Measurements from ENCODE around the gene IDS.
"Not testable (repeated sequence)": the region's sequence is repeated elsewhere in the genome, so short reads cannot be mapped to it uniquely, and the experiment has no call there.

IDS gene, protein sequence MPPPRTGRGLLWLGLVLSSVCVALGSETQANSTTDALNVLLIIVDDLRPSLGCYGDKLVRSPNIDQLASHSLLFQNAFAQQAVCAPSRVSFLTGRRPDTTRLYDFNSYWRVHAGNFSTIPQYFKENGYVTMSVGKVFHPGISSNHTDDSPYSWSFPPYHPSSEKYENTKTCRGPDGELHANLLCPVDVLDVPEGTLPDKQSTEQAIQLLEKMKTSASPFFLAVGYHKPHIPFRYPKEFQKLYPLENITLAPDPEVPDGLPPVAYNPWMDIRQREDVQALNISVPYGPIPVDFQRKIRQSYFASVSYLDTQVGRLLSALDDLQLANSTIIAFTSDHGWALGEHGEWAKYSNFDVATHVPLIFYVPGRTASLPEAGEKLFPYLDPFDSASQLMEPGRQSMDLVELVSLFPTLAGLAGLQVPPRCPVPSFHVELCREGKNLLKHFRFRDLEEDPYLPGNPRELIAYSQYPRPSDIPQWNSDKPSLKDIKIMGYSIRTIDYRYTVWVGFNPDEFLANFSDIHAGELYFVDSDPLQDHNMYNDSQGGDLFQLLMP

DNA sequence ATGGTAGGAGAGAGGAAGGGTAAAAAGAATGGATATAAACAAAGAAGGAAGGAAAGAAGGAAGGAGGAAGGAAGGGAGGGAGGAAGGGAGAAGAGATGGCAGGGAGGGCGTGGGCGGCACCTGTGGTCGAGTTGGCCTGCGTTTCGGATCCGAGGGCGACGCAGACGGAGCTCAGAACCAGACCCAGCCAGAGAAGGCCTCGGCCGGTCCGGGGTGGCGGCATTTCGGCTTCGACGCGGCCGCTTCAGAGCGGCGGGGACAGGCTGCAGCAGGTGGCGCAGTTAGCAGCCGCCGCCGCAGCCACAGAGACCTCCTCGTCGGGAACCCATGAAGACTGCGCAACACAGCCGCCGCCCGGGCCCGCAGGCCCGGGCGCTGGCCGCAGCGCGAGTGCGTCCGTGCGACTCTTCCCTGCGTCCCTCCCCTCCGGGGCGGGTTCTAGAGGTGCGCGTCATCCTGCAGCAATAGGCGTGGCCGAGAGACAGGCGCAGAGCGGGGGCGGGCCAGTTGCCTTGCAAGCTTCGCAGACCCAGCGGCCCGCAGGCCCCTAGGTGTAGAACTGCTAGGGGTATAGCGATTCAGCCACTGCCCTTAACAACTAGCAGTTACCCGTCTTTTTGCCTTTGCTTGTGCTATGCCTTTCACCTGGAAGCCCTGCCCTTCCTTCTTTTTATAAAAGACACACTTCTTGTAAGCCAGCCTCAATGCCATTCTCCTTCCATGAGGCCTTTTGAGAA, at the start of gene IDS:
IDS (minus strand) TSS at position 392 of the 737 bp plus-strand sequence; CDS start at position 223, 169 bp downstream.
- DNase-seq: peak; percentile 18 to 74 (median 58)

DNA sequence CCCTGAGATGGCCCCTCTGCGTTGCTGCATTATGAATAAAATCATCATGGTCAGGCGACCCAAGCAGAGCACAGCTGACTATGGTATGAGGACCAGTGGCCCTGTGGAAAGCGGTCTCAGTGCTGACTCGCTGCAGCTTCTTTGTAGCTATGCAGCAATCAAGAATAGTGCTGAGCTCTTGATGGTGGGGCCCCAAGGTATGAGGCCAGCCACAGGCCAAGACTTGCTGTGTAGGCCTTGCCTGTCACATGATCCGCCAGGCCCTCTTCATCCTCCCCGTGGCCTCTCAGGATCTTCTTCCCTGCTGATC, 46.8 kb upstream of the IDS start:
- not testable (repeated sequence) for DNase-seq

DNA sequence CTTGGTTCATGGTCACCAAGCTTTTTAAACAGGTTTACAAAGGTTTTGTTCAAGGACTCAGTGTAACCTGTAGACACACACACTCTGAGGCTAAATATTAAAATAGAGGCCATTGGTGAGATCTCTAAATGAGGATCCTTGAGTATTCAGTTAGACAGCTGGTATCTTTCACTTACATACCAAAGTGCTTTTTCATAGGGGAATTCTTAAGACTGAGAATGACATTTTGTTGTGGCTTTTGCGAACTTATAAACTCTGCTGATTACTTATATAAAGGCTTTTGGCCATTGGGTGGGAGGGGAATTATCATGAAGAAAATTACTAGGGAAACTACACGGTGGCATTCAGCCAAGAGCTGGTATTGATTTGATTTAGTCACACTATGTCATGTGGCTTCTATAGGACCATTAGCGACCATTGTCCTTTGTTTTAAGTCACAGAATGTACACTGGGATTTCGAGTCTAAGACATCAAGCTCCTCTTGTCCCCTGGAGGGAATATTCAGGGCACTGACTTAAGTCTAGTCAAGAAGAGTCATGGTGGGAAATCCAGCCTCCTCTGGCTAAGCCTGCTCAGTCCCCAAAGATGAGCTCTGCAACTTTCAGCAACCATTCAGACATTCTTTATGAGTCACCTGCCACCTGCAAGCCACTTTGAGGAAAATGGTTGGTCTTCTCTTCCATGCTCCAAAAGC, 46.3 kb upstream of the IDS start:
- not testable (repeated sequence) for DNase-seq

DNA sequence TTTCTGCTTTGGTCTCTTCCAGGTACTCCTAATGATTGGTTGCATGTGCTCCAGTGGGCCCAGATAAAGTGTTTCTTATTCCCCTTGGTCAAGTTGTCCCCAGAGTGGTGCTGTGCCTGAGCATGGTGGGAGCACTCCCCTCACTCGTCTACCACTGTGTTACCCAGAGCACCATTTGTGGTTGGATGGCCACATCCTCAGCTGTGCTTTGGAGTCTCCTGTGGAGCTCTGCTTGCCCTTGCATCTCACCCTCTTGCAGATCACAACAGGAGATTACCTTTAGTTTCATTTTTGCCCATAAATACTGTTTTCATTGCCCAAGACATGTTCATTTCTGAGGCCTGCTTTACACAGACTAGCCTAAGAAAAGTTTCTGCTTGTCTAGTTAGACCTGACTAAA, 45.3 kb upstream of the IDS start:
- DNase-seq: not testable (repeated sequence)

DNA sequence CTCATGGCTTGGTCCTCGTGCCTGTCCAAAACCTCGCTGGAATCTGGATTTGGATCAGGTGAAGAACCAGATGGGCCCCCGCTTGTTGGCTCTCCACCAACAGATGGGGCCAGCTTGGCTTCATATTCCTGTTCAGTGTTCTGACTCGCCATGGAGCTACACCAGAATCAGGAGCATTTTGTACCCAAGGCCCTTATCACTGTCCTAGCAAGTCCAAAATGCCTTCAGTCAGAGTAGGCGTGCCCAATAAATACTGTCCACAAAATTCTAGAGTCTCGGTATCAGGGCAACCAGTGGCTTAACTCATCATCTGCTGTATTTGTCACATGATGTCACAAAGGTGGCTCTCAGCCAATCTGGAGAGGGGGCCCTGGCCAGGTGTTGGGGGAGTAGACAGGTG, 44.6 kb upstream of the IDS start, which contains the start of gene HSFX3:
HSFX3 (minus strand) TSS at position 224 of the 400 bp plus-strand sequence; CDS start at position 152, 72 bp downstream.
- not testable (repeated sequence) for DNase-seq

DNA sequence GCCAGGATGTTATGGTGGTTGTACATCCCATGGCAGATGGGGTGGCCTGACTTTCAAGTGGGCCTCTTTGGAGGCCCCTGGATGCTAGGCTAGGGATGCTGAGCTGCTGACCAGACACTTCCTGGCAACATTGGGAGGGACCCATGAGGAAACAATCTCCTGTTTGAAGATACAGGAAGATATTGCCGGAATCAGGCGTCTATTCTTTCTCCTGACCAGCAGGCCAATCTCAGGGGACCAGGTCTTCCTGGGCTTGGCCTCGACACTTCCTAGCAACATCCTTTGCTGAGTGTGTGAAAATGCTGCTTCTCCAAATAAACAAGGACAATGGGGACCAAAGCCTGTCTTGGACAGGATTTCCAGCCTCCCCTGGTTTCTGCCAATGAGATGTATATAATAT, 42.7 kb upstream of the IDS start:
- DNase-seq: not testable (repeated sequence)

DNA sequence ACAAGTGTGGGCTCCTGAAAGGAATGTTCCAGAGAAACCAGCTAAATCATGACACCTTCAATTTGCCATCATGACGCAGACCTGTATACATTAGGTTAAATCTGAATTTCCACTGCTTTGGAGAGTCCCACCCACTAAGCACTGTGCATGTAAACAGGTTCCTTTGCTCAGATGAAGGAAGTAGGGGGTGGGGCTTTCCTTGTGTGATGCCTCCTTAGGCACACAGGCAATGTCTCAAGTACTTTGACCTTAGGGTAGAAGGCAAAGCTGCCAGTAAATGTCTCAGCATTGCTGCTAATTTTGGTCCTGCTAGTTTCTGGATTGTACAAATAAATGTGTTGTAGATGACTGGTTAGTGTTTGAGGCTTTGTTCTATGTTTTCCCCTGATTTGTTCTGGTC, 41.9 kb upstream of the IDS start:
- DNase-seq: not testable (repeated sequence)

DNA sequence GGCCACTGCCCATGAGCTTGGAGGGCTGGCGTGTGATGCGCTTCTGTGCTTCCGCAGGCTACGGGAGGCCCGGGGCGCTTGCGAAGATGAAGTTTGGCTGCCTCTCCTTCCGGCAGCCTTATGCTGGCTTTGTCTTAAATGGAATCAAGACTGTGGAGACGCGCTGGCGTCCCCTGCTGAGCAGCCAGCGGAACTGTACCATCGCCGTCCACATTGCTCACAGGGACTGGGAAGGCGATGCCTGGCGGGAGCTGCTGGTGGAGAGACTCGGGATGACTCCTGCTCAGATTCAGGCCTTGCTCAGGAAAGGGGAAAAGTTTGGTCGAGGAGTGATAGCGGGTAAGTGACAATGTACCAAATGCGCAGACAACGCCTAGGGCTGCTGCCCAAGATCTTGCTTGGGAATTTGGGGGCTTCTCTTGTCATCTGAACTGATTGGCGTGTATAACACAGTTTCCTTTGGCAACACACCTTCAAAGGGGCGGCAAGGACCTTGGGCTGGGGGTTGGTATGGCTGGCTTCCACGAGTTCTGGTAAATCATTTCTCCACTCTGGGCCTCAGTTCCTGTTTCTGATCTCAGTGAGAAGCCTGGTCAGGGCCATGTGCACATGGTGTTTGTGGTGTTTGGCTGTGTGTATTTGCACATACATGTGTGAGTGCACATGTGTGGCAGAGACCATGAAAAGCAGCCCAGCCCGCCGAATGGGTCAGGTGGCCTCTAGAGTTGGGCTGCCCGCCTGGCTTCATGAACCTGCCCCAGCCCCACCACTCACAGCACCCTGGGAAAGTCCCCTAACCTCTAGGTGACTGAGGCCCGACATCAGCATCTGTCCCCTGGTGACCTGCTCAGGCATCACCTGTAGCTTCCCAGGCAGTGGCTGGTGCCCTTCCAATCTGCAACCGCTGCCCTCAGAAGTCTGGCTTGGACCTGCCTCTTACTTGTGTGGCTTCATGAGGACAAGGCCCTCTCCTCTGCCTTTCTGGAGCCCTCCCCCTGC, 40.7 kb upstream of the IDS start:
- not testable (repeated sequence) for DNase-seq

DNA sequence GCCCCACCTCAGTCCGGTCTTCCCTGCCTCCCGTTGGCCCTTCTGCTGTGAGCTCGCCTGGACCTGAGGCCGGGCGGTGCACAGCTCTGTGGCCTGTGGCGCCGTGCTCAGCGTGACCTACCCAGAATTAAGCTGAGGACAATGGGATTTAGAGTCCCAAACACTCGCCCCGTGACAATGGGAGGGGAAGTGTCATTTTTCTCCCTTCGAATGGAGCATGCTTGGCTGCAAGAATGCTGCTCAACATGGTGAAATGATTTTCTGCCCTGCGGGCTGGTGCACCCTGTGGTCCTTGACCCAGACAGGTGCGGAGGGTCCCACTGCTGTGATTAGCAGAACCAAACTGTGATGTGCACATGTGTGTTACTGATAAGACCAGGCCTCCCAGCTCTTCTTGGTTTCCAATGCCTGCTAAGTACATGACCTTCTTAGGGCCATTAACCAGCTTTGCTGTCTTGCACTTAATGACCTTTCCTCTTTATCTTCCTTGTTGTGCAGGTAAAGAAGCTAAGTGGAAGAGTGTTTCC, 36.5 kb upstream of the IDS start:
- no peak for DNase-seq

DNA sequence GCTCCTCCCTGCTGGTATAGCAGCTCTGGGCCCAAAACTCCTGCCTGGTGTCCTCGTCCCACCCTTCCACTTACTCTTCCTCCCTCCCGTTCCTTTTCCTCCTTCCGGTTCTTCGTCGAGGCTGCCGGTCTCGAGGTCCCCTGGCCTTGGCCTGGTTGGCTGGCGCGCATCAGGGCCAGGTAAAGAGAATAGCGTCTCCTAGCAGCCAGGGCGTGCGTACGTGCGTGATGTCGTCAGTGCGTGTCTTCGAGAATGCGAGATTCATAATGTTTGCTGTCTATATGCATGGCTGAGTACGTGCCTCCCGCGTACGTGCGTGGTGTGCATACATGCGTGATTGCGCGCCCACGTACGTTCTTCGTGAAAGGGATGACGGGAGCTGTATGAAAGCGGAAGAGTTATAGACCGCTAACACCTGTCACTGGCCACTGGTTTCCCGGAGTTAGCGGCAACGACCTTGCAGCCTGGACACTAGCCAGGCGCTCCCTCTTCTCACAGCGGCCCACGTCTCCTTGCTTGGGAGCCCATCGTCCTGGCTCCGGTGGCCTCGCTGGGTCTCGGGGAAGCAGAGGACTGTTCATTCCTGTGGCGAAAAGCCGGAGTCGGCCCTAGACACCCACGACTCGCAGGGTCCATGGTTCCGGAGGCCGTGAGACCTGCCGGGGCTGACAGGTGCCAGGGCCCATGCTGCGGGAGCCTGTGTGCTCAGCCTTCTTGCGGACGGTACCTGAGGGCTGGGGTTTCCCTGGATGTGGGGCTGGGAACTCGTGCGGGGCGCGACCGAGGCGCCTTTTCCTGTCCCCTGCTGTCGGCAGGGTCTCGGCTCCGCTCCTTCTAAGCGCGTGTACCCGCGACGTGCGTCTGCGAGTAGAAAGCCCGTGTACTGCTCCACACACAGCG, 35.8 kb upstream of the IDS start, which contains the start of gene EOLA1:
EOLA1 (plus strand) TSS at position 392 of the 900 bp plus-strand sequence. CDS start 4,619 bp downstream, outside the sequence.
- DNase-seq: peak; percentile 63 to 85 (median 78)

DNA sequence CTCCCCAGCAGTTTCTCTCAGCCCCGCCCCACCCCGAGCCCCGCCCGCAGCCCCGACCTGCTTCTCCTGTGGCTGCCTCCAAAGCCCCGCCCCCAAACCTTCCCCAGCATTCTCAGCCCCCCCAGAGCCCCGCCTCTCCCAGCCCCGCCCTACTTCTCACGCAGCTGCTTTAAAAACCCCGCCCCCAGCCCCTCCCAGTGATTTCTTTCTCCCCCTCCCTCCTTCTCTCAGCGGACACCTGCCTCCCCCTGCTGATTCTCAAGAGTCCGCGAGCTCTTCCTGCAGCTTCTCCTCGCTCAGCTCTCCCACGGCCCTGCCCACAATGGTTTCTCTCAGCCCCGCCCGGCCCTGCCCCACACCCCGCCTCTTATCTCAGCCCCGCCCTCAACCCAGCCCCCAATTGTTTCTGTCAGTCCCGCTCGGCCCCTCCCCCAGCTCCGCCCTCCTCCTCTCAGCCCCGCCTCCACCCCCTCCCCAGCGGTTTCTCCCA, 35.1 kb upstream of the IDS start:
- DNase-seq: peak; percentile 74 to 89 (median 81)

DNA sequence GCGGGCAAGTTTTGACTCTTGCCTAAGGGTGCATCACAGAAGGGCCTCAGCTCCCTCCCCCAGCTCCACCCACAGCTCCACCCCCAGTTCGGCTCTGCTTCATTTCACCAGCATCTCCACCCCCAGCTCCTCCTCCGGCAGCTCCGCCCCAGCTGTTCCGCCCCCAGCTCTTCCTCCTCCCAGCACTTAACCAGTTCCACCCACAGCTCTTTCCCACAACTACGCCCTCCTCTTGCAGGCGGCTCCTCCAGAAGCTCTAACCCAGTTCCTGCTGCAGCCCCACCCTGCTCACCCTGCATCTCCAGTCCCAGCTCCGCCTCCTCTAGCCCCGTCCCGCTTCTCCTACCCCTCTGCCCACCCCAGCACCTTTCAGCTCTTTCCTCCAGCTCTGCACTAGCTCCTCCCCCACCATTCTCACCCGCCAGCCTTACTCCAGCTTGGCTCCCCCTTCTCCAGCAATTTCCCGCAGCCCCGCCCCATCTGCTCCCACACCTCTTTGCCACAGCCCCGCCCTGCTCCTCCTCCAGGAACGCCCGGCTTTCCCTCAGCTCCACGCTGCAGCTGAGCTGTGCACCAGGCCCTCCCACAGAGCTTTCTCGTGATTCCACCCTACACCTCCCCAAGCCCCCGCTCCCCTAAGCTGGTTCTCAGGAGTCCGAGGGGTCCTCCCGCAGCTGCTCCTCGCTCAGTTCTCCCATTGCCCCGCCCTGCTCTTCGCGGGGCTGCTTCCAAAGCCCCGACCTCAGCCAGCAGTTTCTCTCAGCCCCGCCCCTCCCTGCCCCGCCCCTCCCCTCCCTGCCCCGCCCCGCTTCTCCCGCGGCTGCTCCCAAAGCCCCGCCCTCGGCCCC, 34.4 kb upstream of the IDS start:
- DNase-seq: peak; percentile 9 to 81 (median 43)

DNA sequence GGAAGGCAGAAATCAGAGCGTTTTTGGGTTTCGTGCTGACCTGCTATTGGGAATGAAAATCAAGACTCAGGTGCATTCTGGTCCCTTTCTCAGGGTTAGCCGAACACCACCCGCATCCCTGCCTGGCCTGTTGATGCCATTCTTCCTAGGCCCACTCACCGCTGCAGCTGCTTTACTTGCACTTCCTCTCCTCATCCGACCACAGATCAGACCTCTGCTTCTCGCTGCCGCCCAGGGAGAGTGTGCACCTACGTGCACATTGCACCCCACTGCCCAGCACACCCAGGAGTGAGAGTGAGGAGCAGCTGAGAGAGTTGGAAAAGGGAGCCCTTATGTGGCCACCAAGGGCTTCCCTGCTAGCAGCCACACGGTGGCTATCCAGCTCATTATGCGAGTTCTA, 32.4 kb upstream of the IDS start:
- DNase-seq: not testable (repeated sequence)

DNA sequence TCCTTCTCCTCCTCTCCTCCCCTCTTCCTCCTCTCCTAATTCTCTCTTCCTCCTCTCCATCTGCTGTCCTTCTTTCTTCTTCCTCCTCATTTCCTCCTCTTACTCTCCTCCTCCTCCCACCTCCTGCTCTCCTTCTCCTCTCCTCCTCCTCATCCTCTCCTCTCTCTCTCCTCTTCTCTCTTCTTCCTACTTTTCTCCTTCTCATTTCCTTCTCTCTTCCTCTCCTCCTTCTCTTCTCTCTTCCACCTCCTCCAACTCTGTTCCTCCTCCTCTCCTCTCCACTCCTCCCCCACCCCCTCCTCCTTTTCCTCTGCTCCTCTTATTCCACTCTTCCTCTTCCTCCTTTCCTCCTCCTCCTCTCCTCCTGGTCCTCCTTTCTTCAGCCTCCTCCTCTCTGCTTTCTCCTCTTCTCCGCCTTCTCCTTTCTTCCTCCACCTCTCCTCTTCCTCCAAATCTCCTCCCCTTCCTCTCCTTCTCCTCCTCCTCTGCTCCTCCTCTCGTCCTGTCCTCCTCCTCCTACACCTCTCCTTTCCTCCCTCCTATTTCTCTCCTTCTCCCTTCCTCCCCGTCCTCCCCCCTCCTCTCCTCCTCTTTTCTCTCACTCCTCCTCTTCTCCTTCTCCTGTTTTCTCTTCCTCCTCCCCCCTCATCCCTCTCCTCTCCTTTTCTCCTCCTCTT, 30.0 kb upstream of the IDS start:
- DNase-seq: not testable (repeated sequence)

DNA sequence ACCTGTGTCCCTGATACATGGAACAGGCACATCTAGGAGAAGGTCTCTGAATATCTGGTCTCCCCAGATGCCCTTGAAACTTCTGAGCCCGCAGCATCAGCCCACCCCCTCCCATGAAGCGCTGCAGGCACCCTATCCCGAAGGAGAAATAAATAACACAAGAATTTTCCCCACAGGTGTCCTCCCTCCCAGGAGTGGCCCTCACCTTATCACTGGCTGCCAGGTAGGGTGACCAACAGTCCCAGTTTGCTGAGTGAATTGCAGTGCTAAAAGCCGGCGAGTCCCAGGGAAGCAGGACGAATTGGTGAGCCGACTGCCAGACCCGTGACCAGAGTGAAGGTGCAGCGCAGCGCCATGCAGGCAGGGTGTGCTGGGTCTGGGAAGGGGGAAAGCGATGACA, 28.9 kb upstream of the IDS start:
- not testable (repeated sequence) for DNase-seq

DNA sequence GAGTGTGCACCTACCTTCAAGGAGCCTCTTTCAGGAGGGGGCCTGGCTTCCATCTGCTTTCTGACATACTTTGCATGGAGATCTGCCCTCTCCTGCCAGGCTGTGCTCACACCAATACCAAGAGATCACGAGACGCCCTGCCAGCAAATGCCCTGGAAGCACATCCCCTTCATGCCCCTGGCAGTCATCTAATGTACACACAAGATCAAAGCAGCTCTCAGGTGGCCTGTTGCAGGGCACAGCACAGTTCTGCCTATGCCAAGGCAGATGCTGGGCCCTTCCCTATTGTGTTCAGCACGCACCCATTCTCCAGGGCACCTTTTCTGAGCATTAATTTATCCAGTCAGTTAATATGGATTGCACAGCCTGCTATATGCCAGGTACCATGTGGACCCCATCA, 27.8 kb upstream of the IDS start:
- not testable (repeated sequence) for DNase-seq

DNA sequence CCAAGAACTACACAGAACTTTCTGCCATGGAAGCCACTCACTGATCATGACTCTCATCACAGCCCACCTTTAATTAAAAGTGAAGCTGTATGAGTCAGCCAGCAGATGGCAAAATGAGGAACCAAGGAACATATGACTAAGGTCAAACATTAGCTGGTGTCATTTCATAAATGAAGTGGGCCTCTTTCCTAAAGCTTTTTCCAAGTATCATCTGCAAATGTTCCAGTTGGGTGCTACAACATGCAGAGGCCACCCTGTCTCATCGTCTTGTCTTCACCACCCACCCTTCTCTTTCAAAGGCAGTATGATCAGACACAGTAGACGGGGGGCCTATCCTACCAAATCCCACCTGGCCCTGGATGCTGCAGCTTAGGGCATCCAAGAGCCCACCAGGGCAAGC, 26.5 kb upstream of the IDS start:
- no peak for DNase-seq

DNA sequence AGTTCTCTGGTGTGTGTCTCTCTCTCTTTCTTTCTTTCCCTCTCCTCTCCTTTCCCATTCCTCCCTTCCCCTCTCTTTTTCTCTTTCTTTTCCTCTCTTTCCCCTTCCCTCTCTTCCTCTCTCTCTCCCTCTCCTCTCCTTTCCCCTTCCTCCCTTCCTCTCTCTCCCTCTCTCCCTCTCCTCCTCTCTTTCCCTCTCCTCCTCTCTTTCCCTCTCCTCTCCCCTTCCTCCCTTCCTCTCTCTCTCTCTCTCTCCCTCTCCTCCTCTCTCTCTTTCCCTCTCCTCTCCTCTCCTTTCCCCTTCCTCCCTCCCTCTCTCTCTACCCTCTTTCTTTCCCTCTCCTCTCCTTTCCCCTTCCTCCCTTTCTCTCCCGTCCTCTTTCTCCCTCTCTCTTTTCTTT, 23.3 kb upstream of the IDS start:
- no peak for DNase-seq

DNA sequence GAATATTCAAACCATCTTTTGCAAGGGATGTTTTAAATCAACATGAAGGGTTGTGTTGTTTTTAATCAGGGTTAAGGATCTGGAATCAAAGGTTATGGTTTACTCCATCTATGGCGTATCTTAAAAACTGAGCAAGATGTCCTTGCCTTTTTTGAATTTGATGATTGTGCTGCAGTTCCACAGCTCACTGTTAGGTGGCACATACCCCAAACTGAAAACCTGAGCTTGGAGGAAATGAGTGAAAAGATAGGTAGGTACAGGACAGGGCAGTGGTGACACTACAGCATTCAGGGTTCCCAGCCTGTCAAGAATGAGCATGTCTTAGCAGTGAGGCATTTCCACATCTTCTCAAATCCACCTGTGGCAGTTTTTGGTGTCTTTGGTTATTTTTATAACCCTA, 22.6 kb upstream of the IDS start:
- no peak for DNase-seq
